Measurements from ENCODE around the gene RFPL3. TPM values are rescaled to one million over a fixed set of nuclear protein-coding genes. Genes with fewer than 3 reads are reported as not detected.

RFPL3 gene
- total and polyA plus RNA-seq, 2 of the 13 experiments (the other 11 are each of a cell fraction or from before 2014, with no cell fraction given): not detected

DNA sequence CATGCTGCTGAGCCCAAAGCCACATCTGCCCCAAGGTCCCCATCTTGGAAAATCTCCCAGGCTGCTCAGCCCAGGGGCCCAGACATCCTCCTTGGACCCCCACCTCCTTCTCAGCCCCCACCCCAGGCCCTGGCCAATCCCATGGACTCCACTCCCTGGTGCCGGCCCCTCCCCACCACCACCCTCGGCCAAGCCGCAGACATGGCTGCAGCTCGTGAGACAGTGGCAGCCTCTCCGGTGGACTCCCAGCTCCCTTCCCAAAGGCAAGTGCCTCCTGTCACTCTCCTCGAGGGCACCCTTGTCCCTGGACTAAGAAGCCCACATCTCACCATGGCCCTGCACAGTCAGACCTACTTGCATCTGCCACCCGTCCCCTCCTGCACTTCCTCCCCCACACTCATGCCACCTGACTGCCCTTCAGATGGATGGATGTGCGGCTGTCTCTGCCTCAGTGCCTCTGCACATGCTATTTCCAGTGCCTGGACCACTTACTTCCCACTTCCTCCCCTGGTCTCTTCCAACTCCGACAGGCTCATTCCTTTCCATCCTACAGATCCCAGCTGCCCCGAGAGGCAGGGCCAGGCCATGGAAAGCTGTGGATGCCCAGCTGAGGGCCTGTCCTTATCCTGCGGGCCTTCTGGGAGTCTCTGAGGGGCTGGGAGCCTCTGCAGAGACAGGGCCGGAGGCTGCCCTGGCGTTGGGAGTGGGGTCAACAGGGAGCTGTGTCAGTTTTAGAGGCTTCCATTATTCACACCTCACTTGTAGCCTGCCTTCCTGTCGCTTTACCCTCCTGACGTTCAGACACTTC lies 25.5 kb upstream of the RFPL3 start:
- FAIRE-seq: no peak
- in situ Hi-C loops (cut with HindIII; ENCODE audit: extremely low pct_ligation_motif_present, low pct_unique_long_range_greater_than_20kb): no loop called here
- POLR2A ChIA-PET: no interaction called here

DNA sequence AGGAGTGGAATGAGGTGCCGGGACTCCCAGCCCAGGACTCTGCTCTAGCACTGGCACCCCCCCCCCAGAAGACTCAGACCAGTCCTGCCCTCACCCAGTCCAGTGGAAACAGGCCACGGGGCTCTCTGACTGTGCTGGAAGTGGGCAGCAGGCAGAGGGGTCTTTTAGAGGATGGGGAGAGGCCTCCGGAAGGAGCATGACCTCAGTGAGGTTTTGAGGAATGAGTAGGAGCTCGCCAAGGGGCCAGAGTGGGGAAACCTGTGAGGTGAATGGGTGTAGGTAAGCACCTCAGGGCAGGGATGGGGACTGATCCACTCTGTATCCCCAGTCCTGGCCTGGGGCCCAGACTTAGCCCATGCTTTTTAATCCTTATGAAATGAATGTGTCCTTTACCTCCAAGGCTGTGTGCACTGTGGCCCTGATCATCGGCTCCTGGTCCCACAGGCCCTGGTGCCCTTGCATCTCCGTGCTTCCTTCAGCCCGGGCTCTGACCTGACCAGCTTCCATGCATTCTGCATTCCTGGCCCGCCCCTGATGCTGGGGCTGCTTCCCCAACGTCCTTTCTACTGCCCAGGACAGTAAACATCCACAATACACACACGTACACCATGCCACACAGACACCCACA lies 24.4 kb upstream of the RFPL3 start:
- H4K20me1 ChIP-seq (ENCODE audit: insufficient read depth, low read length): no peaks in the 10 kb centered on the region
- WGBS (ENCODE audit: low lambda C conversion rate): 26% methylated on average over 7 of the region's 10 CpGs
- H3K9ac ChIP-seq (ENCODE audit: insufficient read depth, low read depth, low read length): no peak overlapping the region
- in situ Hi-C loops (cut with HindIII; ENCODE audit: extremely low pct_ligation_motif_present, low pct_unique_long_range_greater_than_20kb): no loop called here
- TF ChIP-seq FOSL1 (CRISPR knock-in tag; IDR thresholded peaks at IDR 0.05; ENCODE audit: borderline replicate concordance) (no peak), ZSCAN31 (CRISPR knock-in tag; IDR thresholded peaks at IDR 0.05; ENCODE audit: low read depth) (no peak), MAX (IDR thresholded peaks at IDR 0.05) (no peak), ZNF788 (CRISPR knock-in tag; IDR thresholded peaks at IDR 0.05; ENCODE audit: borderline replicate concordance) (no peak), ISL2 (CRISPR knock-in tag; IDR thresholded peaks at IDR 0.05) (no peak), THAP11 (CRISPR knock-in tag; IDR thresholded peaks at IDR 0.05) (no peak), ZNF816 (CRISPR knock-in tag; IDR thresholded peaks at IDR 0.05; ENCODE audit: borderline replicate concordance) (no peak), ZNF687 (CRISPR knock-in tag; IDR thresholded peaks at IDR 0.05) (no peak)
- TF ChIP-seq, protein P1, sequence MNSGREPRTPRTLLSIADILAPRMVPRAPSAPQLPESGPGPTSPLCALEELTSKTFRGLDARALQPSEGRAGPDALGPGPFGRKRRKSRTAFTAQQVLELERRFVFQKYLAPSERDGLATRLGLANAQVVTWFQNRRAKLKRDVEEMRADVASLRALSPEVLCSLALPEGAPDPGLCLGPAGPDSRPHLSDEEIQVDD (CRISPR knock-in tag; IDR thresholded peaks at IDR 0.05; ENCODE audit: borderline replicate concordance): no peak
- no peak overlapping the region for H3K27ac ChIP-seq (ENCODE audit: extremely low read length, insufficient read depth, low read length)
- ATAC-seq (no peak), FAIRE-seq (no peak), DNase-seq (ENCODE audit: low spot score) (no peak)
- ChIA-PET CTCF (ENCODE audit: low intra/inter-chr PET ratio, low total read pairs) (no interaction called here), POLR2A (no interaction called here)
- H3K4me3 ChIP-seq (replicated peaks in 1 of 3; ENCODE audit: insufficient read depth in 1 of 3, low read depth in 2 of 3, low read length in 3 of 3): no peak overlapping the region
- no peak overlapping the region for H3K4me2 ChIP-seq (ENCODE audit: low read depth, low read length)
- H3K27me3 ChIP-seq (ENCODE audit: control insufficient read depth in 1 of 2, insufficient read depth in 2 of 2, low read length in 2 of 2): peaks cover 4 to 12% of the 10 kb centered on the region in 2 experiments; a peak in 2 of 5 replicates
- no peaks in the 10 kb centered on the region for H3K79me2 ChIP-seq (ENCODE audit: insufficient read depth, low read length)
- intact Hi-C loops (cut with micrococcal nuclease; ENCODE audit: unreplicated experiment): no loop called here
- H3K36me3 ChIP-seq (replicated peaks in 1 of 2; ENCODE audit: control insufficient read depth in 1 of 2, insufficient read depth in 2 of 2, low read length in 2 of 2): no peaks in the 10 kb centered on the region
- H2AFZ ChIP-seq (ENCODE audit: low read length): no peak overlapping the region
- BruUV-seq (replicated peaks): no TSS peak
- H3K9me3 ChIP-seq (ENCODE audit: low read length): no peaks in the 10 kb centered on the region
- no peaks in the 10 kb centered on the region for H3K4me1 ChIP-seq (ENCODE audit: insufficient read depth, low read length)

More for the DNA sequence above, 25.5 kb upstream of the RFPL3 start:
- Histone ChIP-seq H3K4me1 (ENCODE audit: insufficient read depth, low read length) (no peaks in the 10 kb centered on the region), H3K9ac (ENCODE audit: insufficient read depth, low read depth, low read length) (no peak overlapping the region), H3K79me2 (ENCODE audit: insufficient read depth, low read length) (no peaks in the 10 kb centered on the region), H3K27me3 (ENCODE audit: control insufficient read depth in 1 of 2, insufficient read depth in 2 of 2, low read length in 2 of 2) (peaks cover 4 to 12% of the 10 kb centered on the region in 2 experiments; a peak in 2 of 5 replicates), H2AFZ (ENCODE audit: low read length) (no peak overlapping the region), H3K4me3 (replicated peaks in 1 of 3; ENCODE audit: insufficient read depth in 1 of 3, low read depth in 2 of 3, low read length in 3 of 3) (no peak overlapping the region), H3K27ac (ENCODE audit: extremely low read length, insufficient read depth, low read length) (no peak overlapping the region), H3K4me2 (ENCODE audit: low read depth, low read length) (no peak overlapping the region), H4K20me1 (ENCODE audit: insufficient read depth, low read length) (no peaks in the 10 kb centered on the region), H3K9me3 (ENCODE audit: low read length) (no peaks in the 10 kb centered on the region), H3K36me3 (replicated peaks in 1 of 2; ENCODE audit: control insufficient read depth in 1 of 2, insufficient read depth in 2 of 2, low read length in 2 of 2) (no peaks in the 10 kb centered on the region)
- no TSS peak for BruUV-seq (replicated peaks)
- CTCF ChIA-PET (ENCODE audit: low intra/inter-chr PET ratio, low total read pairs): no interaction called here
- WGBS (ENCODE audit: low lambda C conversion rate): 28% methylated on average over 11 of the region's 15 CpGs
- DNase-seq (ENCODE audit: low spot score) (no peak), ATAC-seq (no peak)
- no peak for TF ChIP-seq ZNF816 (CRISPR knock-in tag; IDR thresholded peaks at IDR 0.05; ENCODE audit: borderline replicate concordance)
- TF ChIP-seq NFKB2 (CRISPR knock-in tag; IDR thresholded peaks at IDR 0.05; ENCODE audit: borderline replicate concordance): no peak
- no peak for TF ChIP-seq ETV5 (CRISPR knock-in tag; IDR thresholded peaks at IDR 0.05; ENCODE audit: borderline replicate concordance)
- no peak for TF ChIP-seq ESRRA (CRISPR knock-in tag; IDR thresholded peaks at IDR 0.05; ENCODE audit: low read depth)
- intact Hi-C loops (cut with micrococcal nuclease; ENCODE audit: unreplicated experiment): no loop called here

All from HepG2 (cell line).